Activated T-helper 2 cell treated with anti-CD3 and anti-CD28 coated beads, Interferon-gamma antibody, Interleukin-2, Interleukin-4, amounts not matched to agents 10 μg/mL and 5 μg/mL and 100 μg/mL, durations not matched to agents 14 hours and 24 hours and 36 hours (primary cell): ENCODE data around the gene TBC1D22A. TPM values are rescaled to one million over a fixed set of nuclear protein-coding genes. Genes with fewer than 3 reads are reported as not detected.
"Not testable (repeated sequence)": the region's sequence is repeated elsewhere in the genome, so short reads cannot be mapped to it uniquely, and the experiment has no call there.

ENCODE experiments used
- DNase-seq: peaks from one replicate; pipeline ENCODE4 v3.0.0; 2021; ENCODE audit warnings: low spot score
- H3K27ac Mint-ChIP-seq: one replicate; pipeline ENCODE4 v1.8.0; 2021; ENCODE audit warnings: mixed read lengths
- H3K27me3 Mint-ChIP-seq: one replicate; pipeline ENCODE4 v1.8.0; 2021; ENCODE audit warnings: low read depth, mixed read lengths
- H3K36me3 Mint-ChIP-seq: one replicate; pipeline ENCODE4 v1.8.0; 2021; ENCODE audit warnings: low read depth, mixed read lengths
- H3K4me1 Mint-ChIP-seq: one replicate; pipeline ENCODE4 v1.8.0; 2021; ENCODE audit warnings: low read depth, mixed read lengths
- H3K4me3 Mint-ChIP-seq: one replicate; pipeline ENCODE4 v1.8.0; 2021; ENCODE audit warnings: low read depth, mild to moderate bottlenecking, moderate library complexity, mixed read lengths
- H3K9me3 Mint-ChIP-seq: one replicate; pipeline ENCODE4 v1.8.0; 2021; ENCODE audit warnings: mixed read lengths
- intact Hi-C: fragments of 100-400 bp; cut with micrococcal nuclease; formaldehyde crosslinking; loops from one replicate; pipeline ENCODE4 v1.15.1; 2023
- total RNA-seq: library from RNA; stranded (reverse); gene quantifications from 2 replicates; pipeline ENCODE4 v1.2.3, GENCODE V29; 2022

The TBC1D22A gene
- total RNA-seq, 1 donor from 2014 or later, result 34.8 TPM

DNA sequence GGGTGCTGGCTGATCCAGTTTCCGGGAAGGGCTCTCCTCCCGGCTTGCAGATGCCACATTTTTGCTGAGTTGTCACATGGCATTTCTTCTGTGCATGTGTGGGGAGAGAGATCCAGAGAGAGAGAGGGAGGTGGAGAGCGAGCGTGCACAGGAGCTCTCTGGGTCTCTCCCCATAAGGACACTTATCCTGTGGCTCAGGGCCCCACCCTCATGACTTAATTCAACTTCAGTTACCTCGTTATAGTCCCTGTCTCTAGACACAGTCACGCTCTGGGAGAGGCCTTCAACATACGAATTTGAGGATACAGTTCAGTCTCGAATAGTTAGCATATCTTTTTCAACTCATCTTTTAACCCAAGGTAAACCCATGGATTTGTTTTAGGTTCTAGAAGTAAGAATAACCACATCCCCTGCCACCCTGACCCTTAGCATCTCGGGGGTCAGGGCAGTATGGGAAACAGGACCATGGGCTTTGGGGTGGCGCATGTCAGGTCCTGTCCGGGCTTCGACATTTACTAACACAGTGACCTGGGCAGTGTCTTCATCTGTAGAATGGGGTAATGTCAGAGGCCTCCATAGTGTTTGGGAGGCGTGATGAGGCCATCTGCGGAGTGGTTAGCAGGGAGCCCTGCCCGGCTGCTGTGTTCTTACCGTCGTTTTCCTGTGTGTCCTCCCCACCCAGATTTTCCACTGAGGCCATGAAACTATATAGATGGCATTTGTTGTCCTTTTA is 46.9 kb downstream of the TBC1D22A start:
- Mint-ChIP-seq H3K27ac (no peak overlapping the region), H3K4me3 (no peak overlapping the region), H3K9me3 (no peaks in the 10 kb centered on the region), H3K27me3 (no peaks in the 10 kb centered on the region), H3K4me1 (peaks cover 14% of the 10 kb centered on the region), H3K36me3 (peaks cover 36% of the 10 kb centered on the region)
- intact Hi-C loops, result no loop called here
- DNase-seq, result no peak

GRCh38 chr22:46810856-46811786 is 48.7 kb downstream of the TBC1D22A start:
- Mint-ChIP-seq H3K4me1 (peaks cover 17% of the 10 kb centered on the region), H3K27ac (no peak overlapping the region), H3K36me3 (peaks cover 29% of the 10 kb centered on the region), H3K9me3 (no peaks in the 10 kb centered on the region), H3K4me3 (no peak overlapping the region), H3K27me3 (no peaks in the 10 kb centered on the region)
- no peak for DNase-seq
- intact Hi-C loops, result no loop called here

- no peaks in the 10 kb centered on the region for H3K9me3 Mint-ChIP-seq
- no peaks in the 10 kb centered on the region for H3K27me3 Mint-ChIP-seq
- intact Hi-C loops, result no loop called here
- H3K36me3 Mint-ChIP-seq, result peaks cover 28% of the 10 kb centered on the region
- no peak overlapping the region for H3K27ac Mint-ChIP-seq
- peaks cover 14% of the 10 kb centered on the region for H3K4me1 Mint-ChIP-seq
- H3K4me3 Mint-ChIP-seq, result no peak overlapping the region
- DNase-seq, result no peak
Observed at GRCh38 chr22:46812034-46812605, 49.7 kb downstream of the TBC1D22A start.

DNA sequence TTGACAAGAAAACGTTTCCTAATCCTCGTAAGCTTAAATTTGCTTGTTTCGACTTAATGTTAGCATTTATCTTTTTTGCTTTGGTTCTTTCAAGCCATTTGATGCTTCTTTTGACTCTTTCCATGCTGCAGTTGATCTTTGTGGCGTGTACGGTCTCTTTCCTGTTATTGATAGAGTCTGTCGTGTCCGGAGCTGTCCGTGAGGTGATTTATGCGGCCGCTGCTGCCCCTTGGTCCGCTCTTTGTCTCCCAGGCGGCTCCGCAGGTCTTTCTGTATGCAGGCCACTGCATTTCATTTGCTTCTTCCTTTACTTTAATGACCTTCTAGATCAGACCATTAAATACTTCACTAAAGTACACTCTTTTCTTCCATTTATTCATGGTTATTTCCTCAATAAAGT is 50.3 kb downstream of the TBC1D22A start:
- no peaks in the 10 kb centered on the region for H3K27me3 Mint-ChIP-seq
- no peak overlapping the region for H3K27ac Mint-ChIP-seq
- H3K4me3 Mint-ChIP-seq, result no peak overlapping the region
- intact Hi-C loops, result no loop called here
- no peak for DNase-seq
- no peaks in the 10 kb centered on the region for H3K9me3 Mint-ChIP-seq
- H3K36me3 Mint-ChIP-seq, result peaks cover 27% of the 10 kb centered on the region
- H3K4me1 Mint-ChIP-seq, result peaks cover 12% of the 10 kb centered on the region

GRCh38 chr22:46813816-46814597 is 51.6 kb downstream of the TBC1D22A start:
- Mint-ChIP-seq H3K4me3 (no peak overlapping the region), H3K9me3 (no peaks in the 10 kb centered on the region), H3K4me1 (peaks cover 14% of the 10 kb centered on the region), H3K27me3 (no peaks in the 10 kb centered on the region), H3K27ac (no peak overlapping the region), H3K36me3 (peaks cover 29% of the 10 kb centered on the region)
- no peak for DNase-seq
- intact Hi-C loops, result no loop called here

- Mint-ChIP-seq H3K27me3 (no peaks in the 10 kb centered on the region), H3K27ac (no peak overlapping the region), H3K36me3 (peaks cover 34% of the 10 kb centered on the region), H3K4me3 (no peak overlapping the region), H3K9me3 (no peaks in the 10 kb centered on the region), H3K4me1 (peaks cover 16% of the 10 kb centered on the region)
- DNase-seq, result no peak
- intact Hi-C loops, result no loop called here
Observed at GRCh38 chr22:46815132-46815531, 52.7 kb downstream of the TBC1D22A start.

- Mint-ChIP-seq H3K27me3 (no peaks in the 10 kb centered on the region), H3K4me3 (no peak overlapping the region), H3K27ac (no peak overlapping the region), H3K9me3 (no peaks in the 10 kb centered on the region), H3K36me3 (peaks cover 38% of the 10 kb centered on the region), H3K4me1 (peaks cover 16% of the 10 kb centered on the region)
- intact Hi-C loops, result no loop called here
- no peak for DNase-seq
Observed at GRCh38 chr22:46815559-46815895, 53.1 kb downstream of the TBC1D22A start.

DNA sequence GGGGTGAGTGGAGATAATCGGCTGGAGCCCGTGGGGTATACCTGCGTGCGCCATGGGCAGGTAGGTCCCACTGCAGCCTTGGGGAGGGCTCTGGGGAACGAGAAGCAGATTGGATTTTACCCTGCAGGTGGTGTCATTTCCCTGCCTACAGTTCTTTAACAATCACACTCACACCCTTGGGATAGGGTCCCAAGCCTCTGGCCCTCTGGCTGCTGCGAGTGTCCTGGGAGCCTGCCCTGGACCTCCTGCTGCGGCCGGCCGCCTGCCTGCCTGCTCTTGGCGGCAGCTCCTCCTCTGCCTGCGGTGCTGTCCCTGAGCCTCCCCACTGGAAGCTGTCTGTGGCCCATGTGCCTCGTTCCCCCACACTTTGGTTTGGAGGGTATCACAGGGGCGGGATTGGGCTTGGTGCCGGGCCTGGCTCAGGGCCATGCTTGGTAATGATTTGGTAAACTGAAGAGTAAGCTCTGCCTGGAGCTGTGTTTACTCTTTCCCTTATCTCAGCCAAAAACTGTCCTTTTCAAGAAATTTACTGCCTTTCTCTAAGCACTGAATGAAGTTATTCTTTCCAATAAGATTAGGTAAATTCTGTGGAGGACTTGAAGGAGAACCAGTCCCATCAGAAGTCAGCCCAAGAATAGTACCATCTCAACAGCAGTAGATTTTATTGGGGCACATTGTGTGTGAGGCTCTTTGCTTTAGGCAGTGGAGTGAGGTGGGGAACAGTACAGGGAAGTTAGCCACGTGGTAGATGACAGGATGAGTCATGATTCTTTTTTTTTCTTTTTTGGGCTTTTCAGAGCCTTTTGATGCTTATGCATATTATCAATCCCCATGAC is 53.7 kb downstream of the TBC1D22A start:
- Mint-ChIP-seq H3K9me3 (peaks cover 3% of the 10 kb centered on the region), H3K4me1 (peaks cover 18% of the 10 kb centered on the region), H3K4me3 (no peak overlapping the region), H3K27me3 (no peaks in the 10 kb centered on the region), H3K27ac (no peak overlapping the region), H3K36me3 (peaks cover 42% of the 10 kb centered on the region)
- DNase-seq, result no peak
- intact Hi-C loops, result no loop called here

DNA sequence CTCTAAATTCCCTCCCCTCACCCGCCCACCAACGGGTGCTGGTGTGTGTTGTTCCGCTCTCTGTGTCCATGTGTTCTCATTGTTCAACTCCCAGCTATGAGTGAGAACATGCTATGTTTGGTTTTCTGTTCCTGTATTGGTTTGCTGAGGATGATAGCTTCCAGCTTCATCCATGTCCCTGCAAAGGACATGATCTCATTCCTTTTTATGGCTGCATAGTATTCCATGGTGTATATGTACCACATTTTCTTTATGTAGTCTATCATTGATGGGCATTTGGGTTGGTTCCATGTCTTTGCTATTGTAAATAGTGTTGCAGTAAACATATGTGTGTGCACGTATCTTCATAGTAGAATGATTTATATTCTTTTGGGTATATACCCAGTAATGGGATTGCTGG is 54.9 kb downstream of the TBC1D22A start:
- H3K36me3 Mint-ChIP-seq, result peaks cover 51% of the 10 kb centered on the region
- H3K27me3 Mint-ChIP-seq, H3K27ac Mint-ChIP-seq, H3K9me3 Mint-ChIP-seq, intact Hi-C loops, DNase-seq, H3K4me3 Mint-ChIP-seq: not testable (repeated sequence)
- peaks cover 18% of the 10 kb centered on the region for H3K4me1 Mint-ChIP-seq

DNA sequence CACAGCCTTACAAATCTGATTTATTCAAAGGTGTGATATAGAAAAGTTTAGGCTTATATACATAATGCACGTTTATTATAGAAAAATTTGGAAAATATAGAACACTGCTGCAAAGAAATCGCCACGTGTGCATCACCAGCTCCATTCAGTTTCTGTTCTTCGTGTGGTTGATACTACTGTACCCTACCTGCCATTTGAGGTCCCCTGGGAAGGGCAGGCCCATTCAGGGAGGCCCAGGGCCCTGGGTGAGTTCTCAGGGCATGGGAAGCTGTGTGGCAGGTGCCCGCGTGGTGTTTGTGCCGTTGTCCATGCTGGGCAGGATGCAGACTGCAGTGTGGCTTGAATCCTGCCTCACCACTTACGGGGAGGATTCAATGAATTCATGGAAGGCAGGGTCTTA is 60.8 kb downstream of the TBC1D22A start:
- peaks cover 3% of the 10 kb centered on the region for H3K9me3 Mint-ChIP-seq
- H3K36me3 Mint-ChIP-seq, result peaks cover 34% of the 10 kb centered on the region

GRCh38 chr22:46823654-46824053 is 61.2 kb downstream of the TBC1D22A start:
- Mint-ChIP-seq H3K4me1 (peaks cover 12% of the 10 kb centered on the region), H3K4me3 (no peak overlapping the region), H3K36me3 (peaks cover 38% of the 10 kb centered on the region), H3K27me3 (no peaks in the 10 kb centered on the region), H3K9me3 (peaks cover 3% of the 10 kb centered on the region), H3K27ac (no peak overlapping the region)
- DNase-seq, result no peak
- intact Hi-C loops, result no loop called here

More for the DNA sequence above, 60.8 kb downstream of the TBC1D22A start:
- Mint-ChIP-seq H3K4me1 (peaks cover 12% of the 10 kb centered on the region), H3K27me3 (no peaks in the 10 kb centered on the region), H3K4me3 (no peak overlapping the region), H3K27ac (no peak overlapping the region)
- intact Hi-C loops, result no loop called here
- DNase-seq, result no peak
